K562 (cell line): ENCODE data around the gene C19orf85. TPM values are rescaled to one million over a fixed set of nuclear protein-coding genes. Genes with fewer than 3 reads are reported as not detected.

Experiments used
- BHLHE40 ChIP-seq: IDR thresholded peaks from 2 replicates; pipeline ENCODE4 v1.6.1; 2011; ENCODE audit warnings: low read length, improper control_type of control experiment
- BRD9 ChIP-seq: fragments of 450-650 bp; IDR thresholded peaks from 2 replicates; pipeline ENCODE4 v1.6.1; 2018; ENCODE audit warnings: low read depth; ENCODE audit not compliant: partially characterized antibody
- CHCHD3 ChIP-seq: fragments of 250-450 bp; sonication (Bioruptor Pico); IDR thresholded peaks from 2 replicates; pipeline ENCODE4 v2.1.2; 2022; ENCODE audit warnings: mild to moderate bottlenecking
- CHD1 ChIP-seq: fragments of 200-600 bp; sonication (generic); IDR thresholded peaks from one replicate; pipeline ENCODE4 v1.6.1; 2012; ENCODE audit warnings: mild to moderate bottlenecking, moderate library complexity, low read length, inconsistent platforms
- CHD2 ChIP-seq: IDR thresholded peaks from 2 replicates; pipeline ENCODE4 v1.6.1; 2011; ENCODE audit warnings: low read depth, low read length
- FIP1L1 ChIP-seq: fragments of 200-400 bp; formaldehyde crosslinking; IDR thresholded peaks from 2 replicates; pipeline ENCODE4 v1.6.1; 2018; ENCODE audit warnings: mild to moderate bottlenecking, low read depth, low read length; ENCODE audit not compliant: poor library complexity, severe bottlenecking
- JUN ChIP-seq, 2 experiments: sonication (generic) in 1 of 2; formaldehyde crosslinking in 1 of 2; IDR thresholded peaks; 2 replicates each; pipeline versions ENCODE4 v1.6.1 to v1.8.0; 2012 to 2022; ENCODE audit warnings: borderline replicate concordance in 2 of 2, mild to moderate bottlenecking in 2 of 2, improper control_type of control experiment in 1 of 2, low read depth in 1 of 2, low read length in 1 of 2, missing genetic modification reagents in 1 of 2
- MAX ChIP-seq: sonication (generic); formaldehyde crosslinking; IDR thresholded peaks from 2 replicates; pipeline ENCODE4 v1.9.0; 2022; ENCODE audit warnings: mild to moderate bottlenecking, missing genetic modification reagents
- MCM5 ChIP-seq: fragments of 450-650 bp; IDR thresholded peaks from 2 replicates; pipeline ENCODE4 v1.6.1; 2016; ENCODE audit warnings: low read depth
- OTX1 ChIP-seq: fragments of 450-650 bp; formaldehyde crosslinking; IDR thresholded peaks from 2 replicates; pipeline ENCODE4 v1.4.0; 2022; ENCODE audit warnings: mild to moderate bottlenecking
- POLR2AphosphoS5 ChIP-seq: IDR thresholded peaks from 2 replicates; pipeline ENCODE4 v1.6.1; 2011; ENCODE audit warnings: mild to moderate bottlenecking, low read depth, low read length, moderate library complexity; ENCODE audit not compliant: control insufficient read depth, insufficient read depth
- POLR2B ChIP-seq: fragments of 450-650 bp; IDR thresholded peaks from 2 replicates; pipeline ENCODE4 v1.6.1; 2018; ENCODE audit warnings: low read depth; ENCODE audit not compliant: partially characterized antibody
- RBM39 ChIP-seq: fragments of 200-400 bp; formaldehyde crosslinking; optimal IDR thresholded peaks from 2 replicates; pipeline ENCODE3; 2018; ENCODE audit warnings: low read depth, low read length
- SAFB ChIP-seq: fragments of 200-400 bp; formaldehyde crosslinking; IDR thresholded peaks from 2 replicates; pipeline ENCODE4 v1.6.1; 2017; ENCODE audit warnings: low read depth, low read length, borderline replicate concordance
- SMAD2 ChIP-seq: fragments of 150-350 bp; IDR thresholded peaks from 2 replicates; pipeline ENCODE4 v1.6.1; 2014; ENCODE audit warnings: low read depth, mild to moderate bottlenecking, low read length
- SNRNP70 ChIP-seq: fragments of 200-400 bp; formaldehyde crosslinking; optimal IDR thresholded peaks from 2 replicates; pipeline ENCODE3; 2017; ENCODE audit warnings: low read depth, low read length
- STAG1 ChIP-seq: sonication (generic); formaldehyde crosslinking; IDR thresholded peaks from 2 replicates; pipeline ENCODE4 v1.5.0; 2020; ENCODE audit warnings: missing genetic modification reagents, borderline replicate concordance
- U2AF1 ChIP-seq: fragments of 200-400 bp; formaldehyde crosslinking; optimal IDR thresholded peaks from 2 replicates; pipeline ENCODE3; 2017; ENCODE audit warnings: mild to moderate bottlenecking, low read depth, low read length, moderate library complexity
- ZBTB8A ChIP-seq: fragments of 450-650 bp; IDR thresholded peaks from 2 replicates; pipeline ENCODE4 v1.6.1; 2018; ENCODE audit warnings: mild to moderate bottlenecking, moderate library complexity; ENCODE audit not compliant: partially characterized antibody
- ZHX1 ChIP-seq: fragments of 150-350 bp; conservative IDR thresholded peaks from 2 replicates; pipeline ENCODE4 v1.6.1; 2014; ENCODE audit warnings: low read length
- ZNF175 ChIP-seq: fragments of 200-800 bp; sonication (Bioruptor generic); IDR thresholded peaks from 2 replicates; pipeline ENCODE4 v1.6.1; 2016; ENCODE audit warnings: low read depth, mild to moderate bottlenecking, missing genetic modification characterization, missing compliant biosample characterization
- ZNF324 ChIP-seq: fragments of 250-450 bp; sonication (Bioruptor Pico); IDR thresholded peaks from 2 replicates; pipeline ENCODE4 v1.4.0; 2020; ENCODE audit warnings: mild to moderate bottlenecking
- polyA plus RNA-seq, 8 experiments: library from polyadenylated mRNA; depleted of rRNA in 4 of 8; stranded (reverse) in 5 of 8; unstranded in 3 of 8; fragments of >200 nt; fragmentation: Nextera tagmentation in 2 of 8; fragmentation: Illumina TruSeq in 1 of 8; extraction: Ambion mirVana in 2 of 8; extraction: Trizol in 1 of 8; gene quantifications; 2 replicates each; pipeline versions ENCODE4 v1.2.1 to v1.2.3, GENCODE V29; 2011 to 2014; ENCODE audit warnings: inconsistent platforms in 1 of 8, missing spikeins in 1 of 8
- total RNA-seq, 7 experiments: library from RNA; depleted of rRNA in 6 of 7; stranded (reverse); fragments of >200 nt in 6 of 7; fragmentation: Illumina TruSeq in 2 of 7; extraction: Trizol in 2 of 7; gene quantifications; 2 replicates each; pipeline versions ENCODE4 v1.2.1 to v1.2.3, GENCODE V29; 2011 to 2021; ENCODE audit warnings: low replicate concordance in 1 of 7
- TF ChIP-seq, protein P1 (sequence below): fragments of 250-450 bp; sonication (Bioruptor Pico); IDR thresholded peaks from 2 replicates; pipeline ENCODE4 v1.4.0; 2020; ENCODE audit warnings: mild to moderate bottlenecking, moderate library complexity, borderline replicate concordance

The C19orf85 gene
- total and polyA plus RNA-seq, 9 of the 15 experiments (the other 6 are each of a cell fraction or from before 2014, with no cell fraction given): not detected

DNA sequence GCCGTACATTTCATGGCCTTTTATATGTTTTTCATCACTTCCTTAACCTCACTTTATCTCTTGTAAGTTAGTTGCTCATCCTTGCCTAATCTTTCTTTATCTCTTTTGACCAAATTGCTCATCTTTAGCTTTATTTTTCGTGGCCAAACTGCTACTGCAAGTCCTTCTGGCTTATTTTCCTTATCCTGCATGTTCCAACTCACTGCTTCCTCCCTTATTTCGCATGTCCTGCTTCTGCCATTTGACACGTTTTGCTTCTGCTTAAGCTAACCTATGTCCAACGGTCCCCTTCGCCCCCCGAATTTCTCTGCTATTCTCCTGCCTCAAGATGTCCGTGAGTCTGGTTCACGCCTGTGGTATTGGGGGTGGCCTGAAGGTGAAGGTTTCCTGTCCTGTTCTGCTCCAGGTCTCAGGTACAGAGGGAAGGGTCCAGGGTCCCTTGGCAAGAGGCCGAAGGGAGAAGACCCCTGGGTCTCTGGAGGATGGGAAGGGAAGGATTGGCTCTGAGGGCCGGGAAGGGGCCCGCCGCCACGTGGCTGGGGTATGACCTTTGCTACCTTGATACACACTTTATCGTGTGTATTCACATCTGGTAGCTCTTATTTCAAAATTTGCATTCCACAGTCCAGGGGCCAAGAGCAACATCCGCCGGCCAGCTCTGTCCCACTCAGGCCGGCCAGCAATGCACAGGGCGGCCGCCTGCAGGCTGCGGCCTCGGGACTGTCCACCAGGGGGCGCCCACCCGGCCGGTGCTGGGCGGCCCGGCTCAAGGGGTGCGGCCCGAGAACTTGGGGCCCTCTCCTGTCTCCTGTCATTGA, 2.9 kb upstream of the C19orf85 start (continued):
- TF ChIP-seq, protein P1, sequence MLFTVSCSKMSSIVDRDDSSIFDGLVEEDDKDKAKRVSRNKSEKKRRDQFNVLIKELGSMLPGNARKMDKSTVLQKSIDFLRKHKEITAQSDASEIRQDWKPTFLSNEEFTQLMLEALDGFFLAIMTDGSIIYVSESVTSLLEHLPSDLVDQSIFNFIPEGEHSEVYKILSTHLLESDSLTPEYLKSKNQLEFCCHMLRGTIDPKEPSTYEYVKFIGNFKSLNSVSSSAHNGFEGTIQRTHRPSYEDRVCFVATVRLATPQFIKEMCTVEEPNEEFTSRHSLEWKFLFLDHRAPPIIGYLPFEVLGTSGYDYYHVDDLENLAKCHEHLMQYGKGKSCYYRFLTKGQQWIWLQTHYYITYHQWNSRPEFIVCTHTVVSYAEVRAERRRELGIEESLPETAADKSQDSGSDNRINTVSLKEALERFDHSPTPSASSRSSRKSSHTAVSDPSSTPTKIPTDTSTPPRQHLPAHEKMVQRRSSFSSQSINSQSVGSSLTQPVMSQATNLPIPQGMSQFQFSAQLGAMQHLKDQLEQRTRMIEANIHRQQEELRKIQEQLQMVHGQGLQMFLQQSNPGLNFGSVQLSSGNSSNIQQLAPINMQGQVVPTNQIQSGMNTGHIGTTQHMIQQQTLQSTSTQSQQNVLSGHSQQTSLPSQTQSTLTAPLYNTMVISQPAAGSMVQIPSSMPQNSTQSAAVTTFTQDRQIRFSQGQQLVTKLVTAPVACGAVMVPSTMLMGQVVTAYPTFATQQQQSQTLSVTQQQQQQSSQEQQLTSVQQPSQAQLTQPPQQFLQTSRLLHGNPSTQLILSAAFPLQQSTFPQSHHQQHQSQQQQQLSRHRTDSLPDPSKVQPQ (CRISPR knock-in tag): no peak
- TF ChIP-seq SMAD2 (no peak), CHCHD3 (CRISPR knock-in tag) (no peak), ZBTB8A (no peak), CHD2 (no peak), STAG1 (CRISPR knock-in tag) (no peak), MAX (CRISPR knock-in tag) (peak; percentile 81), ZNF324 (CRISPR knock-in tag) (no peak), JUN (IDR thresholded peaks at IDR 0.05; ENCODE audit: borderline replicate concordance, low read depth, low read length) (peak; percentile 7; the same call in 1 of the 2 replicates), JUN (CRISPR knock-in tag; IDR thresholded peaks at IDR 0.05; ENCODE audit: borderline replicate concordance) (no peak), SAFB (no peak), U2AF1 (no peak), ZNF175 (CRISPR knock-in tag) (peak; percentile 99), FIP1L1 (peak; percentile 58), SNRNP70 (no peak), ZHX1 (no peak), POLR2AphosphoS5 (0 out of 2 replicates have a peak, but pooled peaks have one; percentile 28), OTX1 (CRISPR knock-in tag) (peak; percentile 68; the same call in 1 of the 2 replicates), POLR2B (peak; percentile 40), RBM39 (no peak), CHD1 (no peak), BRD9 (peak; percentile 69), BHLHE40 (no peak), MCM5 (no peak)
